ENCODE data around the gene SMPD3.

GRCh38 chr16:68480084-68480995 lies 32.0 kb upstream of the SMPD3 start:
- TF ChIP-seq CTCF (IDR thresholded peaks at IDR 0.05 in 4 of 5, conservative IDR thresholded peaks at IDR 0.05 in 1 of 5) (no peak), POLR2A (IDR thresholded peaks at IDR 0.05) (no peak)

Measured in gastrocnemius medialis (tissue), 4 donors.